ENCODE results near the gene AVPR2. TPM values are rescaled to one million over a fixed set of nuclear protein-coding genes. Genes with fewer than 3 reads are reported as not detected.

Gene AVPR2
- total RNA-seq, 1 donor from 2014 or later = 3.0 TPM

DNA sequence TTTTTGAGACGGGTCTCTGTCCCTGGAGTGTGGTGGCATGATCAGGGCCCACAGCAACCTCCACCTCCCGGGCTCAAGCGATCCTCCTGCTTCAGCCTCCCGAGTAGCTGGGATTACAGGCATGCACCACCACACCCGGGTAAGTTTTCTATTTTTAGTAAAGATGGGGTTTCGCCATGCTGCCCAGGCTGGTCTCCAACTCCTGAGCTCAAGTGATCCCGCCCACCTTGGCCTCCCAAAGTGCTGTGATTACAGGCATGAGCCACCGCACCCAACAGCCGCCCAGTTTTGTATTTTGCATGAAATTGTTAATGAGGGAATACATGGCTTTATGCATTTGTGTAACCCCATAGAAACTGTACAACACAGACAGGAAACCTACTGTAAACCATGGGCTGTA lies 24.4 kb downstream of the AVPR2 start:
- no peaks in the 10 kb centered on the region for H3K9me3 ChIP-seq
- peaks cover 5% of the 10 kb centered on the region for H3K4me1 ChIP-seq
- TF ChIP-seq, protein P1, sequence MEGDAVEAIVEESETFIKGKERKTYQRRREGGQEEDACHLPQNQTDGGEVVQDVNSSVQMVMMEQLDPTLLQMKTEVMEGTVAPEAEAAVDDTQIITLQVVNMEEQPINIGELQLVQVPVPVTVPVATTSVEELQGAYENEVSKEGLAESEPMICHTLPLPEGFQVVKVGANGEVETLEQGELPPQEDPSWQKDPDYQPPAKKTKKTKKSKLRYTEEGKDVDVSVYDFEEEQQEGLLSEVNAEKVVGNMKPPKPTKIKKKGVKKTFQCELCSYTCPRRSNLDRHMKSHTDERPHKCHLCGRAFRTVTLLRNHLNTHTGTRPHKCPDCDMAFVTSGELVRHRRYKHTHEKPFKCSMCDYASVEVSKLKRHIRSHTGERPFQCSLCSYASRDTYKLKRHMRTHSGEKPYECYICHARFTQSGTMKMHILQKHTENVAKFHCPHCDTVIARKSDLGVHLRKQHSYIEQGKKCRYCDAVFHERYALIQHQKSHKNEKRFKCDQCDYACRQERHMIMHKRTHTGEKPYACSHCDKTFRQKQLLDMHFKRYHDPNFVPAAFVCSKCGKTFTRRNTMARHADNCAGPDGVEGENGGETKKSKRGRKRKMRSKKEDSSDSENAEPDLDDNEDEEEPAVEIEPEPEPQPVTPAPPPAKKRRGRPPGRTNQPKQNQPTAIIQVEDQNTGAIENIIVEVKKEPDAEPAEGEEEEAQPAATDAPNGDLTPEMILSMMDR (IDR thresholded peaks at IDR 0.05) = no peak
- intact Hi-C loops (cut with DNase I) = no loop called here
- no peak for ATAC-seq
- peak overlapping the region; percentile 35 for H3K4me3 ChIP-seq
- no peaks in the 10 kb centered on the region for H3K27me3 ChIP-seq
- no peak for DNase-seq
- H3K36me3 ChIP-seq = peaks cover 12% of the 10 kb centered on the region
- peak overlapping the region; percentile 66 for H3K27ac ChIP-seq

DNA sequence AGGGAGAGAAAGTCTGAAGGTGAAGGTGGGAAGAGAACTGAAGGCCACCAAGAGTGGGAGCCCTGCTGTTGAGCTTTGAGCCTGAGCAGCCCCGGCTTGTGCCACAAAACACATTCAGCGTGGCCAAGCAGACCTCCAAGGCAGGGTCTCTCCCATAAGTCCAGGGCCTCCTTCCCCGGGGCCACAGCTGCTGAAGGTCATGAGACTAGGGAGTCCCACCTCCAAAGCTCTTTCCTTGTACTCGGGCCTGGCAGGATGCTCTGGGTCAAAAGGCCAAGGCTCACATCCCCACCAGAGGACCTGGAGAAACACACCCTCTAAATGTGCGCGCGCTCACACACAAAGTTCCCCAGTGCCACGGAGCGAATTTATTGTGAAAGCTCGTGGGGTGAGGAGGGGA lies 25.1 kb downstream of the AVPR2 start:
- Histone ChIP-seq H3K27me3 (no peaks in the 10 kb centered on the region), H3K4me3 (no peak overlapping the region), H3K27ac (no peak overlapping the region), H3K4me1 (peaks cover 5% of the 10 kb centered on the region), H3K9me3 (no peaks in the 10 kb centered on the region), H3K36me3 (peaks cover 12% of the 10 kb centered on the region)
- DNase-seq (no peak), ATAC-seq (no peak)
- TF ChIP-seq, protein P1 (IDR thresholded peaks at IDR 0.05) = no peak
- intact Hi-C loops (cut with DNase I) = no loop called here

DNA sequence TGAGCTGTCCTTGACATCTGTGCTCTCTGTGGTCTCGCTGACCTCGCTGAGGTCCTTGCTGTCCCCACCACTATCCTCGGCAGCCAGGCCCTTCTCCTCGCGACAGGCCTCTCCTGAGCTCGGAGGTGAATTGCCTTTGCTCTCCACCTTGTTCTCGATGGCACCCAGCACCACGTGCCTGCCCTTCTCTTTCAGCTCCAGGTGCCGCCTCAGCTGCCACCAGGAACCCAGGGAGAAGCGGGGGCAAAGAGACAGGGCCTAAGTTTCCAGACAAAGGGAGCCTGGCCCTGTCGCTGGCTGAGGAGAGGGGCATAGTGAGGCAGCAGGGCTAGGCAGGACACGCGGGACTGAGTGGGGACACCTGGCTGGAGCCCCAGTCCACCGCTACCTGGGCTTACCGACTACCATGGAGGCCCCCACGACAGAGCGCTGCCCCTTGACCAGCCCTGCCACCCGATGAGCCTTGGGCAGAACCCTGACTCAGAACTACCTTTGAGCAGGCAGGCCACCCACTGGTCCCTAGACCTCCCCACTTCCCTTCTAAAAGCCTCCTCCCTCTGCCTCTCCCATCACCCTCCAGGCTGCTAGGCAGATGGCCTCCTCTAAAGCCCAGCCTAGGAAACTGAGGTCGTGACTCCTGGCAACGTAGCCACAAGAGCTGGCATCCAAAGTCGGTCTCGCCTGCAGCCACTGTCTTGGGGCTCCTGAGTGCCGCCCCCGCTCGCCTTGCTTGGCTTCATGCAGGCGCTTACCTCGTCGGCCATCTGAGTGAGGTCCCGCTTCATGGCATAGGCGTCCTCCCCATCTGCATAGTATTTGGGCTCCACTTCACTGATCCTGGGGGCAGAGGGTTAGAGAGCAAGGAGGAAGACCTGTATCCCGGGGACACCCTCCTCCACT lies 25.8 kb downstream of the AVPR2 start:
- Histone ChIP-seq H3K27ac (no peak overlapping the region), H3K4me1 (peaks cover 5% of the 10 kb centered on the region), H3K27me3 (no peaks in the 10 kb centered on the region), H3K9me3 (no peaks in the 10 kb centered on the region), H3K36me3 (peaks cover 12% of the 10 kb centered on the region), H3K4me3 (no peak overlapping the region)
- ATAC-seq (no peak), DNase-seq (no peak)
- TF ChIP-seq, protein P1 (IDR thresholded peaks at IDR 0.05) = no peak
- intact Hi-C loops (cut with DNase I) = no loop called here

DNA sequence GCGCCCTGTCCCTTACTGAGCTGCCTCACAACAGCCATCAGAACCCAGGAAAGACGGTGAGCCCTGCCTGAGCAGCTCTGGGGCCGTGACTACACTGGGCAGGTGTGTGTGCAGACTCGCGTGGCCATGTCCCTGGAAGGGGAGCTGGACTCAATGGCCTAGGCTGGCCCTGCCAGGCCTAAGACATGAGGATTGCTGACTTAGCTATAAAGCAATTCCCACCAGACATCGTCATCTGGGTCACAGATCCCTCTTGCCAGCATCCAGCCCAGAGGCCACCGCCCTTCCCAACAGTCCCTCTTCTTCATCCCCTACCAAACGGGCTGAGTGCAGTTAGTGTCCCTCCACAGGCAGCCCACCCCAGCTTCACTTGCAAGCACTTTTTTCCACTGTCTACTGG lies 26.7 kb downstream of the AVPR2 start:
- ATAC-seq = no peak
- Histone ChIP-seq H3K4me1 (peaks cover 8% of the 10 kb centered on the region), H3K9me3 (no peaks in the 10 kb centered on the region), H3K27ac (no peak overlapping the region), H3K36me3 (peaks cover 12% of the 10 kb centered on the region), H3K4me3 (no peak overlapping the region), H3K27me3 (no peaks in the 10 kb centered on the region)
- TF ChIP-seq, protein P1 (IDR thresholded peaks at IDR 0.05) = no peak
- DNase-seq = no peak
- intact Hi-C loops (cut with DNase I) = no loop called here

DNA sequence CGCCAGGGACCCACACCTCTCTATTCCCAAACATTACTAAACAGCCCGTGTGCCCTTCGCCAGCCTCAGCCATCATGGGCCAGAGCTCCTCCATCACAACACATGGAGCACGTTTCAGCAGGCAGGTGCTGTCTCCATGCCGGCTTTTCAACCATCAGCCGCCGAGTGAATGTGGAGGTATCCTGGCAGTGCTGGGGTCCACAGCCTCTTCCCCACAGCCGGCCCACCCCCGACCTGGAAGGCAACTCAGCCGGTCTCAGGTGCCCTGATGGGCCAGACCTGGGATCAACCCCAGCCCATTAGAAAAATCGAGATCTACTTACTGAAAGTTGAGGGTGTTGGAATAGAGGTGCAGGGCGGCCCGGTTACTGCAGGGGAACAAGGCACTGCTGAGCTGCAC lies 27.3 kb downstream of the AVPR2 start:
- Histone ChIP-seq H3K4me3 (no peak overlapping the region), H3K27ac (no peak overlapping the region), H3K9me3 (no peaks in the 10 kb centered on the region), H3K36me3 (peaks cover 12% of the 10 kb centered on the region), H3K4me1 (peaks cover 8% of the 10 kb centered on the region), H3K27me3 (no peaks in the 10 kb centered on the region)
- DNase-seq (no peak), ATAC-seq (no peak)
- TF ChIP-seq, protein P1 (IDR thresholded peaks at IDR 0.05) = no peak
- intact Hi-C loops (cut with DNase I) = no loop called here
